ENCODE results near the gene CHD3. TPM values are rescaled to one million over a fixed set of nuclear protein-coding genes. Genes with fewer than 3 reads are reported as not detected.

Gene CHD3
- total and polyA plus RNA-seq, 2 of the 13 experiments (the other 11 are each of a cell fraction or from before 2014, with no cell fraction given) = 2.7 to 3.7 TPM

- no peak for TF ChIP-seq EZH2 (conservative IDR thresholded peaks at IDR 0.05; ENCODE audit: low read depth, low read length)
- no peak for TF ChIP-seq ZNF256 (CRISPR knock-in tag; conservative IDR thresholded peaks at IDR 0.05)
- TF ChIP-seq CENPBD1 (CRISPR knock-in tag; IDR thresholded peaks at IDR 0.05; ENCODE audit: borderline replicate concordance, low read depth) = no peak
- peak; percentile 76 for TF ChIP-seq POLR2AphosphoS5 (IDR thresholded peaks at IDR 0.05; ENCODE audit: low read depth, low read length)
- TF ChIP-seq FOXA1 (IDR thresholded peaks at IDR 0.05) = no peak
- no peak for TF ChIP-seq FOXA1 (CRISPR knock-in tag; IDR thresholded peaks at IDR 0.05)
These were observed 956 bp upstream of the CHD3 start (continued) for GRCh38 chr17:7887482-7888183.

DNA sequence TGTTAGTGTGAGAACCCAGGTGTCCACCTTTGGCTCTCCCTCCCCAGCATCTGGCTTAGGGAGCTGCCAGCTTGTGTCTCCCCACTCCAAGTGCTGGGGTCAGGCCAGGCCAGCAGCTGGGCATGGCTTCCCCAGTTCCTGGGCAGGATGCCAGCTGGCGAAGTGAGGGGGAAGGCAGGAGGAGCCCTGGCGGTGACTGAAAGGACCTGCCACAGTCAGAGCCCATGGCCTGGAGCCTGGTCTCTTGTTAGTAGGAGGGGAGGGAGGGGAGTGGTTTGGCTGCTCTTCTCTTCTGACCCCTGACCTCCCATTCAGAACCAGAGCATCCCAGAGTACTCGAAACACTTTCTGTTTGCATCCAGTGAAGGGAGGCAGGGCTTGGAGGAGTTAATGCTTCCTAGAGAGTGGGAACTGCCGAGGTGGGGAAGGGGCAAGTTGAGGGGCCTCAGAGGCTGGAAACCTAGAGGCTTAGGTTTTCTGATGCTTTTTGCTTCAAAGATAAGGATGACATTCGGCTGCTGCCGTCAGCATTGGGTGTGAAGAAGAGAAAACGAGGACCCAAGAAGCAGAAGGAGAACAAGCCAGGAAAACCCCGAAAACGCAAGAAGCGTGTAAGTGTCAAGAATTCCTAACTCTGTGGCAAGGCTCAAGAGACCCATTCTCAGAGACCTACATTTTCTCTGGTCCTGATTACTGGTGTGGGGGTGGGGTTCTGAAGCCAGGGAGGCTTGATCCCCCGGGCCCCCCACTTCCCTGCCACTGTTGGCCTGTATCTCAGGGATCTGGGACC lies 772 bp downstream of the CHD3 start:
- no peaks in the 10 kb centered on the region for H3K9me3 ChIP-seq (ENCODE audit: low read length)
- POLR2A ChIA-PET = interaction anchor here (1.3 to 1.5 kb wide), 3 partner anchors 27 to 53 kb away, joined by 3 to 4 read pairs (median 3); partner anchors contain the start of gene NAA38
- no peaks in the 10 kb centered on the region for H4K20me1 ChIP-seq (ENCODE audit: insufficient read depth, low read length)
- H3K4me2 ChIP-seq (ENCODE audit: low read depth, low read length) = peak overlapping the region; percentile 92
- FAIRE-seq (peak; percentile 94), DNase-seq (ENCODE audit: low spot score) (peak; percentile 85), ATAC-seq (peak; percentile 74)
- intact Hi-C loops (cut with micrococcal nuclease; ENCODE audit: unreplicated experiment) = no loop called here
- no peaks in the 10 kb centered on the region for H3K36me3 ChIP-seq (replicated peaks in 1 of 2; ENCODE audit: control insufficient read depth in 1 of 2, insufficient read depth in 2 of 2, low read length in 2 of 2)
- no peak overlapping the region for H2AFZ ChIP-seq (ENCODE audit: low read length)
- no peak overlapping the region for H3K27ac ChIP-seq (ENCODE audit: extremely low read length, insufficient read depth, low read length)
- peak overlapping the region in 2 of 3 experiments; percentile 0 to 76; a peak in 2 of 6 replicates for H3K4me3 ChIP-seq (replicated peaks in 1 of 3; ENCODE audit: insufficient read depth in 1 of 3, low read depth in 2 of 3, low read length in 3 of 3)
- CTCF ChIA-PET (ENCODE audit: low intra/inter-chr PET ratio, low total read pairs) = interaction anchor here (0.8 to 1.9 kb wide), 2 partner anchors 26 to 27 kb away, joined by 3 to 5 read pairs; no protein-coding TSS in a partner anchor
- H3K27me3 ChIP-seq (ENCODE audit: control insufficient read depth in 1 of 2, insufficient read depth in 2 of 2, low read length in 2 of 2) = peaks cover 0 to 17% of the 10 kb centered on the region in 2 experiments; a peak in 2 of 5 replicates
- peaks cover 38% of the 10 kb centered on the region for H3K4me1 ChIP-seq (ENCODE audit: insufficient read depth, low read length)
- WGBS (ENCODE audit: low lambda C conversion rate) = 44% methylated on average over 11 of the region's 11 CpGs
- H3K79me2 ChIP-seq (ENCODE audit: insufficient read depth, low read length) = no peaks in the 10 kb centered on the region
- in situ Hi-C loops (cut with HindIII; ENCODE audit: extremely low pct_ligation_motif_present, low pct_unique_long_range_greater_than_20kb) = no loop called here
- BruUV-seq (replicated peaks) = no TSS peak
- peak overlapping the region; percentile 63; the same call in 1 of the 2 replicates for H3K9ac ChIP-seq (ENCODE audit: insufficient read depth, low read depth, low read length)
- TF ChIP-seq SAP130 (CRISPR knock-in tag; IDR thresholded peaks at IDR 0.05; ENCODE audit: low read depth) (peak; percentile 52; the same call in 1 of the 2 replicates), ETV5 (CRISPR knock-in tag; IDR thresholded peaks at IDR 0.05; ENCODE audit: borderline replicate concordance) (no peak), BCL6 (CRISPR knock-in tag; IDR thresholded peaks at IDR 0.05) (peak; percentile 72), TFAP4 (IDR thresholded peaks at IDR 0.05; ENCODE audit: borderline replicate concordance, low read depth) (peak; percentile 71; the same call in 1 of the 2 replicates), JARID2 (CRISPR knock-in tag; IDR thresholded peaks at IDR 0.05; ENCODE audit: insufficient replicate concordance) (no peak), ERF (CRISPR knock-in tag; IDR thresholded peaks at IDR 0.05) (peak; percentile 58; the same call in 1 of the 2 replicates), FOXA3 (CRISPR knock-in tag; IDR thresholded peaks at IDR 0.05) (no peak), HNF4G (IDR thresholded peaks at IDR 0.05; ENCODE audit: borderline replicate concordance, low read depth, low read length) (no peak), HNF4G (CRISPR knock-in tag; IDR thresholded peaks at IDR 0.05; ENCODE audit: borderline replicate concordance, low read depth) (no peak), HOXA3 (CRISPR knock-in tag; IDR thresholded peaks at IDR 0.05) (peak; percentile 28; the same call in 1 of the 2 replicates)
- TF ChIP-seq, protein P1, sequence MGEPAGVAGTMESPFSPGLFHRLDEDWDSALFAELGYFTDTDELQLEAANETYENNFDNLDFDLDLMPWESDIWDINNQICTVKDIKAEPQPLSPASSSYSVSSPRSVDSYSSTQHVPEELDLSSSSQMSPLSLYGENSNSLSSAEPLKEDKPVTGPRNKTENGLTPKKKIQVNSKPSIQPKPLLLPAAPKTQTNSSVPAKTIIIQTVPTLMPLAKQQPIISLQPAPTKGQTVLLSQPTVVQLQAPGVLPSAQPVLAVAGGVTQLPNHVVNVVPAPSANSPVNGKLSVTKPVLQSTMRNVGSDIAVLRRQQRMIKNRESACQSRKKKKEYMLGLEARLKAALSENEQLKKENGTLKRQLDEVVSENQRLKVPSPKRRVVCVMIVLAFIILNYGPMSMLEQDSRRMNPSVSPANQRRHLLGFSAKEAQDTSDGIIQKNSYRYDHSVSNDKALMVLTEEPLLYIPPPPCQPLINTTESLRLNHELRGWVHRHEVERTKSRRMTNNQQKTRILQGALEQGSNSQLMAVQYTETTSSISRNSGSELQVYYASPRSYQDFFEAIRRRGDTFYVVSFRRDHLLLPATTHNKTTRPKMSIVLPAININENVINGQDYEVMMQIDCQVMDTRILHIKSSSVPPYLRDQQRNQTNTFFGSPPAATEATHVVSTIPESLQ (CRISPR knock-in tag; conservative IDR thresholded peaks at IDR 0.05) = no peak
- TF ChIP-seq, protein P2, sequence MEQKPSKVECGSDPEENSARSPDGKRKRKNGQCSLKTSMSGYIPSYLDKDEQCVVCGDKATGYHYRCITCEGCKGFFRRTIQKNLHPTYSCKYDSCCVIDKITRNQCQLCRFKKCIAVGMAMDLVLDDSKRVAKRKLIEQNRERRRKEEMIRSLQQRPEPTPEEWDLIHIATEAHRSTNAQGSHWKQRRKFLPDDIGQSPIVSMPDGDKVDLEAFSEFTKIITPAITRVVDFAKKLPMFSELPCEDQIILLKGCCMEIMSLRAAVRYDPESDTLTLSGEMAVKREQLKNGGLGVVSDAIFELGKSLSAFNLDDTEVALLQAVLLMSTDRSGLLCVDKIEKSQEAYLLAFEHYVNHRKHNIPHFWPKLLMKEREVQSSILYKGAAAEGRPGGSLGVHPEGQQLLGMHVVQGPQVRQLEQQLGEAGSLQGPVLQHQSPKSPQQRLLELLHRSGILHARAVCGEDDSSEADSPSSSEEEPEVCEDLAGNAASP (CRISPR knock-in tag; IDR thresholded peaks at IDR 0.05; ENCODE audit: borderline replicate concordance) = peak; percentile 96; the same call in 1 of the 2 replicates
